ENCODE results near the gene C13orf46. TPM values are rescaled to one million over a fixed set of nuclear protein-coding genes. Genes with fewer than 3 reads are reported as not detected.

C13orf46 gene
- total and polyA plus RNA-seq, 4 donors, result 0.10 to 0.17 TPM; not detected in 2

- DNase-seq (ENCODE audit: low spot score), result no peak
- Histone ChIP-seq H3K9me3 (ENCODE audit: control insufficient read depth in 4 of 4, low read length in 3 of 4) (no peaks in the 10 kb centered on the region), H3K27ac (ENCODE audit: low read depth in 1 of 2, low read length in 2 of 2) (no peak overlapping the region), H3K4me3 (ENCODE audit: low read depth in 1 of 3, low read length in 3 of 3) (no peak overlapping the region), H3K4me1 (ENCODE audit: control insufficient read depth in 4 of 4, insufficient read depth in 4 of 4, low read length in 3 of 4) (no peaks in the 10 kb centered on the region), H3K36me3 (ENCODE audit: control insufficient read depth in 4 of 4, insufficient read depth in 3 of 4, low read depth in 1 of 4, low read length in 3 of 4) (peaks cover 0 to 5% (median 0%) of the 10 kb centered on the region in 4 donors), H3K27me3 (ENCODE audit: control insufficient read depth in 4 of 4, insufficient read depth in 4 of 4, low read length in 3 of 4) (no peaks in the 10 kb centered on the region), H3K9ac (ENCODE audit: low read depth in 1 of 2, low read length in 2 of 2) (no peak overlapping the region)
- WGBS, result 91% methylated on average over 20 of the region's 20 CpGs
- TF ChIP-seq NR2F2 (IDR thresholded peaks at IDR 0.05) (no peak), GABPA (IDR thresholded peaks at IDR 0.05 in 1 of 2, conservative IDR thresholded peaks at IDR 0.05 in 1 of 2) (no peak), SP1 (IDR thresholded peaks at IDR 0.05) (no peak), JUND (IDR thresholded peaks at IDR 0.05) (no peak), ZBTB33 (IDR thresholded peaks at IDR 0.05) (no peak), YY1 (IDR thresholded peaks at IDR 0.05) (no peak), TAF1 (conservative IDR thresholded peaks at IDR 0.05) (no peak)
These were observed 6.1 kb upstream of the C13orf46 start for GRCh38 chr13:113979791-113980471.

DNA sequence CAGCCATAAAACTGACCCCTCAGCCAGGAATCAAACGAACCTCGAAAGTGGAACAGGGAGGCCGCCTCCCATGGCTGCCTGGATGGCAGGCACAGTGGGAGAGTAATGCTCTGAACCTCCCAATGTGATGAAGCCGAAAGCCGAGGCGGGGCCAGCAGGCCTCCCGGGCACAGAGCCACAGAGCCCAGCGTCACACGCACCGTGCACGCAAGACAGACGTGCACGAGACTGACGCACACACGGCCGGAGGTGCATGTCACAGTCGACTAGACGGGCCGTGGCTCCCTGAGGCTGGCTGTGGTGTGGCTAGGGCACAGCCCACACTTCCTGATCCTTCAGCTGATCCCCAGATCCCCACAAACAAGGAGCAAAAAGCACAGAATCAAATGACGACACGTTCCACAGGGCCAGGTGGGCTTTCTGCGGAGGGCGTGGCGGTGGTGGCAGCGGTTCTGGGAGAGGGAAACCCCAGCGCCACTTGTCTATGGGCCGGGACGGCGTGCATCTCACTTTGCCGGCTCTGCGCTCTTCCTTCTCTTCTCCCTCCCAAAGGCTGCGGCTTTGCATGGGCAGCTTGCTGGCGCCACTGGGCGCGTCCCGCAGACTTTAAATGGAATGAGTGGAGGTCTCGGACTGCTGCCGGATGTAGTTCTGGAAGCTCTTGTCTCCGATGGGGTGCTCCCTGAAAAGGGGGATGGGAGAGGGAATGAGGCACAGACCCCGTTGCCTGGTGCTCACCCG is 5.0 kb upstream of the C13orf46 start:
- 91% methylated on average over 41 of the region's 41 CpGs for WGBS
- Histone ChIP-seq H3K27ac (ENCODE audit: low read depth in 1 of 2, low read length in 2 of 2) (no peak overlapping the region), H3K9me3 (ENCODE audit: control insufficient read depth in 4 of 4, low read length in 3 of 4) (no peaks in the 10 kb centered on the region), H3K4me3 (ENCODE audit: low read depth in 1 of 3, low read length in 3 of 3) (no peak overlapping the region), H3K36me3 (ENCODE audit: control insufficient read depth in 4 of 4, insufficient read depth in 3 of 4, low read depth in 1 of 4, low read length in 3 of 4) (peaks cover 0 to 5% (median 0%) of the 10 kb centered on the region in 4 donors), H3K4me1 (ENCODE audit: control insufficient read depth in 4 of 4, insufficient read depth in 4 of 4, low read length in 3 of 4) (peaks cover 0 to under 1% (median 0%) of the 10 kb centered on the region in 4 donors), H3K27me3 (ENCODE audit: control insufficient read depth in 4 of 4, insufficient read depth in 4 of 4, low read length in 3 of 4) (no peaks in the 10 kb centered on the region), H3K9ac (ENCODE audit: low read depth in 1 of 2, low read length in 2 of 2) (no peak overlapping the region)
- no peak for DNase-seq (ENCODE audit: low spot score)
- TF ChIP-seq SP1 (IDR thresholded peaks at IDR 0.05) (no peak), HNF4G (IDR thresholded peaks at IDR 0.05) (no peak), RXRA (IDR thresholded peaks at IDR 0.05) (no peak), NR2F2 (IDR thresholded peaks at IDR 0.05) (no peak), FOXA1 (IDR thresholded peaks at IDR 0.05) (no peak), CTCF (IDR thresholded peaks at IDR 0.05; ENCODE audit: low read depth, low read length, missing input control) (no peak), RAD21 (IDR thresholded peaks at IDR 0.05) (no peak), HNF4A (conservative IDR thresholded peaks at IDR 0.05) (no peak), TAF1 (conservative IDR thresholded peaks at IDR 0.05) (no peak), FOXA2 (IDR thresholded peaks at IDR 0.05) (no peak), GABPA (IDR thresholded peaks at IDR 0.05 in 1 of 2, conservative IDR thresholded peaks at IDR 0.05 in 1 of 2) (no peak), EGR1 (IDR thresholded peaks at IDR 0.05; ENCODE audit: low read depth in 2 of 2) (no peak), JUND (IDR thresholded peaks at IDR 0.05) (no peak), MAX (IDR thresholded peaks at IDR 0.05) (no peak)
